GM12891 (cell line): Measurements from ENCODE around the gene TFPI.

ENCODE experiments used
- PAX5 ChIP-seq: IDR thresholded peaks from 2 replicates; pipeline ENCODE4 v1.6.1; 2011; ENCODE audit warnings: low read length, moderate library complexity, mild to moderate bottlenecking; ENCODE audit not compliant: insufficient read depth, severe bottlenecking
- POLR2A ChIP-seq: IDR thresholded peaks from 2 replicates; pipeline ENCODE4 v1.6.1; 2011; ENCODE audit warnings: low read depth, low read length, control low read depth
- POLR2AphosphoS5 ChIP-seq: IDR thresholded peaks from 2 replicates; pipeline ENCODE4 v1.6.1; 2011; ENCODE audit warnings: low read depth, low read length, control low read depth
- POU2F2 ChIP-seq: IDR thresholded peaks from 2 replicates; pipeline ENCODE4 v1.6.1; 2011; ENCODE audit warnings: low read depth, mild to moderate bottlenecking, control low read depth, low read length, moderate library complexity
- SPI1 ChIP-seq: IDR thresholded peaks from 2 replicates; pipeline ENCODE4 v1.6.1; 2011; ENCODE audit warnings: low read depth, low read length, control low read depth
- TAF1 ChIP-seq: IDR thresholded peaks from 2 replicates; pipeline ENCODE4 v1.6.1; 2011; ENCODE audit warnings: low read depth, low read length, control low read depth

DNA sequence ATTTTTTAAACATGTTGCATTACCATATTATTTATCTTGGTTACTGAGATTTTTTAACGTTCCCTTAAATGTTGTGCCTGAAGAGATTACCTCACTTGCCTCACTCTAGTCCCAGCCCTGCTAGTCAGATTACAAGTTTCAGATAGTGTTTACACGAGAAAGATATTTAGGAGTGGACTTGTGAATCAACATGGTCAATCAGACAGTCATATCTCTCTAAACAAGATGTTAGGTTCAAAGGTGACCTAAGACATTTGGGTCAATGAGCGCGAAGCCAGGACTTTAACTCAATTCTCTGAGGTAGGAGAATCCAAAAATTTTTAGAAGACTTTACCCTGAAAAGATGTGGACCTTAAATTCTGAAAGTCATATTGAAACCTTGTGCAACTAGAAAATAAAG lies 91.4 kb downstream of the TFPI start:
- TF ChIP-seq POLR2AphosphoS5 (no peak), POLR2A (no peak), SPI1 (no peak), POU2F2 (no peak), TAF1 (no peak), PAX5 (no peak)
